Caco-2 (cell line): ENCODE data around the gene LMBR1. TPM values are rescaled to one million over a fixed set of nuclear protein-coding genes. Genes with fewer than 3 reads are reported as not detected.

Experiments used
- BruUV-seq: library from RNA; stranded (reverse); fragments of 400-500 nt; replicated peaks from 2 replicates; lab custom pipeline; 2021; lab: Mats Ljungman, UMichigan
- CTCF ChIA-PET: fragments of 300-600 bp; sonication (Branson Sonifier 250); formaldehyde crosslinking; loops from one replicate; lab custom pipeline; 2022; ENCODE audit warnings: antibody characterized with exemption; lab: Charles Lee
- POLR2A ChIA-PET: fragments of 300-600 bp; sonication (Branson Sonifier 250); formaldehyde crosslinking; loops from one replicate; lab custom pipeline; 2022; ENCODE audit warnings: antibody characterized with exemption; lab: Charles Lee
- DNase-seq, 2 experiments: peaks; one replicate each; pipeline versions ENCODE4 v3.0.0 to v3.0.0-alpha.2; 2020 to 2022
- H3K27me3 ChIP-seq: replicated peaks from 2 replicates; pipeline ENCODE4 v1.6.0; 2011; ENCODE audit warnings: low read length; ENCODE audit not compliant: control insufficient read depth, insufficient read depth
- H3K36me3 ChIP-seq: 2 replicates; pipeline ENCODE4 v1.5.1; 2011; ENCODE audit warnings: low read length; ENCODE audit not compliant: control insufficient read depth, insufficient read depth
- H3K4me1 ChIP-seq: fragments of 250-450 bp; sonication (Bioruptor Pico); 2 replicates; pipeline ENCODE4 v1.5.1; 2020; ENCODE audit warnings: mild to moderate bottlenecking
- H3K4me3 ChIP-seq: 2 replicates; pipeline ENCODE4 v1.5.1; 2011; ENCODE audit warnings: low read depth, mild to moderate bottlenecking, control low read depth, low read length
- H3K9me3 ChIP-seq: fragments of 250-450 bp; sonication (Bioruptor Pico); 2 replicates; pipeline ENCODE4 v1.5.1; 2020; ENCODE audit warnings: mild to moderate bottlenecking, moderate library complexity
- H3K27ac Mint-ChIP-seq: one replicate; pipeline ENCODE4 v1.8.0; 2022; ENCODE audit warnings: mixed read lengths; ENCODE audit not compliant: unreplicated experiment
- H3K27me3 Mint-ChIP-seq: one replicate; pipeline ENCODE4 v1.8.0; 2022; ENCODE audit warnings: mixed read lengths; ENCODE audit not compliant: insufficient read depth, unreplicated experiment
- H3K36me3 Mint-ChIP-seq: one replicate; pipeline ENCODE4 v1.8.0; 2022; ENCODE audit warnings: mild to moderate bottlenecking, mixed read lengths; ENCODE audit not compliant: insufficient read depth, unreplicated experiment
- H3K4me1 Mint-ChIP-seq: one replicate; pipeline ENCODE4 v1.8.0; 2022; ENCODE audit warnings: low read depth, mixed read lengths; ENCODE audit not compliant: unreplicated experiment
- H3K4me3 Mint-ChIP-seq: one replicate; pipeline ENCODE4 v1.8.0; 2022; ENCODE audit warnings: mild to moderate bottlenecking, moderate library complexity, mixed read lengths; ENCODE audit not compliant: unreplicated experiment
- H3K9me3 Mint-ChIP-seq: one replicate; pipeline ENCODE4 v1.8.0; 2022; ENCODE audit warnings: mixed read lengths; ENCODE audit not compliant: unreplicated experiment
- intact Hi-C: fragments of 100-400 bp; cut with micrococcal nuclease; formaldehyde crosslinking; loops from one replicate; pipeline ENCODE4 v1.10.0; 2022; ENCODE audit not compliant: unreplicated experiment
- total RNA-seq: library from RNA; stranded (reverse); gene quantifications from 2 replicates; pipeline ENCODE4 v1.2.3, GENCODE V29; 2022
- TF ChIP-seq, protein P1 (sequence below), 2 experiments: fragments of 200-600 bp in 1 of 2; IDR thresholded peaks; 1 replicate in 1 of 2; 2 replicates in 1 of 2; pipeline versions ENCODE4 v1.5.1 to v1.8.0; 2011 to 2022; ENCODE audit warnings: antibody characterized with exemption in 1 of 2, control low read depth in 1 of 2, inconsistent platforms in 1 of 2, low read depth in 1 of 2, low read length in 1 of 2, mild to moderate bottlenecking in 1 of 2, moderate library complexity in 1 of 2; ENCODE audit not compliant: insufficient read depth in 1 of 2, severe bottlenecking in 1 of 2, unreplicated experiment in 1 of 2

LMBR1 gene
- total RNA-seq, 1 experiment from 2014 or later, result 77.9 TPM

DNA sequence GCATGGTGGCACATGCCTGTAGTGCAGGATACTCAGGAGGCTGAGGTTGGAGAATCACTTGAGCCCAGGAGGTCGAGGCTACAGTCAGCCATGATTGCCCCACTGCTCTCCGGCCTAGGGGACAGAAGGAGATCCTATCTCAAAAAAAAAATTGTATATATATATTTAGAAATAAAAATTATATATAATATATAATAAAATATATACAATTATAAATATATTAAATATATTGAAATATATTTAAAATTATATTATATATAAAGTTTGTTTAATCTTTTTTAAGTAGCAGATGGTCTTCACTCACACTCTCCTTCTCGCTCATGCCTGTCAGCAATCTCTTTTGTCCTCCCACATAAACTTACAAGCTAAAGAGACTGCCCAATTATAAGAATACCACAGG, 58.5 kb downstream of the LMBR1 start:
- Mint-ChIP-seq H3K27ac (no peak overlapping the region), H3K4me3 (no peak overlapping the region), H3K4me1 (peaks cover 1% of the 10 kb centered on the region), H3K27me3 (no peaks in the 10 kb centered on the region), H3K36me3 (peaks cover 19% of the 10 kb centered on the region), H3K9me3 (no peaks in the 10 kb centered on the region)
- TF ChIP-seq, protein P1, sequence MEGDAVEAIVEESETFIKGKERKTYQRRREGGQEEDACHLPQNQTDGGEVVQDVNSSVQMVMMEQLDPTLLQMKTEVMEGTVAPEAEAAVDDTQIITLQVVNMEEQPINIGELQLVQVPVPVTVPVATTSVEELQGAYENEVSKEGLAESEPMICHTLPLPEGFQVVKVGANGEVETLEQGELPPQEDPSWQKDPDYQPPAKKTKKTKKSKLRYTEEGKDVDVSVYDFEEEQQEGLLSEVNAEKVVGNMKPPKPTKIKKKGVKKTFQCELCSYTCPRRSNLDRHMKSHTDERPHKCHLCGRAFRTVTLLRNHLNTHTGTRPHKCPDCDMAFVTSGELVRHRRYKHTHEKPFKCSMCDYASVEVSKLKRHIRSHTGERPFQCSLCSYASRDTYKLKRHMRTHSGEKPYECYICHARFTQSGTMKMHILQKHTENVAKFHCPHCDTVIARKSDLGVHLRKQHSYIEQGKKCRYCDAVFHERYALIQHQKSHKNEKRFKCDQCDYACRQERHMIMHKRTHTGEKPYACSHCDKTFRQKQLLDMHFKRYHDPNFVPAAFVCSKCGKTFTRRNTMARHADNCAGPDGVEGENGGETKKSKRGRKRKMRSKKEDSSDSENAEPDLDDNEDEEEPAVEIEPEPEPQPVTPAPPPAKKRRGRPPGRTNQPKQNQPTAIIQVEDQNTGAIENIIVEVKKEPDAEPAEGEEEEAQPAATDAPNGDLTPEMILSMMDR (IDR thresholded peaks at IDR 0.05; ENCODE audit: insufficient read depth in 1 of 2, low read depth in 1 of 2, low read length in 1 of 2, severe bottlenecking in 1 of 2, unreplicated experiment in 1 of 2), result no peak
- POLR2A ChIA-PET, result no interaction called here
- CTCF ChIA-PET, result no interaction called here
- no peaks in the 10 kb centered on the region for H3K36me3 ChIP-seq
- no TSS peak for BruUV-seq
- intact Hi-C loops, result no loop called here
- H3K4me1 ChIP-seq, result no peaks in the 10 kb centered on the region; the same call in 1 of the 2 replicates
- no peaks in the 10 kb centered on the region for H3K9me3 ChIP-seq
- no peak for DNase-seq
- no peak overlapping the region for H3K4me3 ChIP-seq
- no peaks in the 10 kb centered on the region for H3K27me3 ChIP-seq

DNA sequence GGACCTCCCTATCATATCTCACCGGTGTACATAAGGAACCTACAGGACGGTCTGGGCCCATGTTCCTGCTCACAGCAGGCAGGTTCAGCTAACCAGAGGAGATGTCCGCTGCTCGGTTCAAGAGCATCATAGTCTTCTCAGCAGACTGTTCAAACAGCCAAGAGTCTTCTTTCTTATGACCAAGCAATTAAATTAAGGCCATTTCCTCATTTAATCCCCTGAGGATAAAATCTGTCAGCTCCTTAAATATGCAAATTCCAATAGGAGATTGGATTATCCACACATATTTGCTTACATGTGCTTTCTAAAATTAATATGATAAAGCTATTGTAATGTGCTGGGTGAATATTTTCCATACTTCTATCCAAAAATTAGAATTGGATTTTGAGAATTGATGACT, 59.7 kb downstream of the LMBR1 start:
- Mint-ChIP-seq H3K9me3 (no peaks in the 10 kb centered on the region), H3K27me3 (no peaks in the 10 kb centered on the region), H3K27ac (no peak overlapping the region), H3K4me3 (no peak overlapping the region), H3K4me1 (no peaks in the 10 kb centered on the region), H3K36me3 (peaks cover 19% of the 10 kb centered on the region)
- intact Hi-C loops, result no loop called here
- Histone ChIP-seq H3K4me1 (no peaks in the 10 kb centered on the region; the same call in 1 of the 2 replicates), H3K4me3 (no peak overlapping the region), H3K36me3 (no peaks in the 10 kb centered on the region), H3K9me3 (no peaks in the 10 kb centered on the region), H3K27me3 (no peaks in the 10 kb centered on the region)
- no TSS peak for BruUV-seq
- no peak for DNase-seq
- TF ChIP-seq, protein P1 (IDR thresholded peaks at IDR 0.05; ENCODE audit: insufficient read depth in 1 of 2, low read depth in 1 of 2, low read length in 1 of 2, severe bottlenecking in 1 of 2, unreplicated experiment in 1 of 2), result no peak
- POLR2A ChIA-PET, result no interaction called here
- CTCF ChIA-PET, result no interaction called here

DNA sequence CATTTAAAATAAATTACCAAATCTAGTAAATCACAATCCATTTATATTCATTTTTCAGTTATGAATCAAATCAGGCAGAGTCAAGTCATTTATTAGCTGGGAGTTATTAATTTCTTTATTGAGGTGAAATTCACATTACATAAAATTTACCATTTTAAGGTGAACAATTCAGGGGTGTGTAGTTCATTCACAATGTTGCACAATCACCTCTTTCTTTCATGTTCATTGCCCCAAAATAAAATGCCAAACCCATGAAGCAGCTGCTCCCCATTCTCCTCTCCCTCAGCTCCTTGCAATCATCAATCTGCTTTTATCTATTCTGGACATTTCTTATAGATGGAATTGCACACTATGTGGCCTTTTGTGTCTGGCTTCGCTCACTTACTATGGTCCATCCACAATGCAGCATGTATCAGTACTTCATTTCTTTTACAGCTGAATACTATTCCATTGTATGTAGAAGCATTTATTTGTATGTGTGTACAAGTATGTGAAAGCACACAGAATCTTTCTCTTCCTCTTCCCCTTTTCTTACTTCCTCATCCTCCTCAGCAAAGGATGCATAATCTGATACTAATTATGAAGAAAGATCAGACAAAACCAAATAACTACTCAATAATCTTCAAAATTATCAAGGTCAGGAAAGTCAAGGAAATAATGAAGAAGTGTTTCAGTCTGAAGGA, 60.6 kb downstream of the LMBR1 start:
- POLR2A ChIA-PET, result interaction anchor here (0.5 kb wide), 1 partner anchor 12 kb away, joined by 11 read pairs; no protein-coding TSS in a partner anchor
- no peak for DNase-seq

More for the DNA sequence above, 60.6 kb downstream of the LMBR1 start:
- H3K27me3 ChIP-seq, result no peaks in the 10 kb centered on the region
- H3K4me3 ChIP-seq, result no peak overlapping the region
- Mint-ChIP-seq H3K36me3 (peaks cover 19% of the 10 kb centered on the region), H3K27me3 (no peaks in the 10 kb centered on the region), H3K9me3 (no peaks in the 10 kb centered on the region), H3K4me3 (no peak overlapping the region), H3K27ac (no peak overlapping the region), H3K4me1 (no peaks in the 10 kb centered on the region)
- intact Hi-C loops, result no loop called here
- H3K9me3 ChIP-seq, result no peaks in the 10 kb centered on the region
- no TSS peak for BruUV-seq
- no peaks in the 10 kb centered on the region; the same call in 1 of the 2 replicates for H3K4me1 ChIP-seq
- H3K36me3 ChIP-seq, result no peaks in the 10 kb centered on the region
- CTCF ChIA-PET, result no interaction called here
- TF ChIP-seq, protein P1 (IDR thresholded peaks at IDR 0.05; ENCODE audit: insufficient read depth in 1 of 2, low read depth in 1 of 2, low read length in 1 of 2, severe bottlenecking in 1 of 2, unreplicated experiment in 1 of 2), result no peak
